Suprapubic skin (tissue), 3 donors: Measurements from ENCODE around the gene SLC4A8.

ENCODE experiments used
- CTCF ChIP-seq, 2 donors: fragments of 200-600 bp in 1 of 2; fragments of 450-650 bp in 1 of 2; sonication (generic) in 1 of 2; IDR thresholded peaks; one replicate each; pipeline ENCODE4 v1.5.1; 2016 to 2019; ENCODE audit warnings: antibody characterized with exemption in 2 of 2, mild to moderate bottlenecking in 1 of 2, moderate library complexity in 1 of 2
- POLR2AphosphoS5 ChIP-seq, 3 donors: sonication (generic); formaldehyde crosslinking; IDR thresholded peaks; one replicate each; pipeline ENCODE4 v1.6.1; 2017; ENCODE audit warnings: antibody characterized with exemption in 3 of 3

- TF ChIP-seq POLR2AphosphoS5 (IDR thresholded peaks at IDR 0.05) (no peak), CTCF (IDR thresholded peaks at IDR 0.05) (no peak)
These were observed 82.5 kb downstream of the SLC4A8 start for GRCh38 chr12:51507178-51507577.
